ENCODE results near the gene LCP2. TPM values are rescaled to one million over a fixed set of nuclear protein-coding genes. Genes with fewer than 3 reads are reported as not detected.

LCP2 gene
- total RNA-seq, 1 experiment from 2014 or later, result not detected

- H3K4me3 ChIP-seq (ENCODE audit: low read depth, low read length), result no peak overlapping the region
- no TSS peak for BruUV-seq (replicated peaks)
- Mint-ChIP-seq H3K27me3 (ENCODE audit: insufficient read depth, unreplicated experiment) (peaks cover 40% of the 10 kb centered on the region), H3K4me3 (ENCODE audit: unreplicated experiment) (no peak overlapping the region), H3K4me1 (ENCODE audit: low read depth, unreplicated experiment) (no peaks in the 10 kb centered on the region), H3K9me3 (ENCODE audit: unreplicated experiment) (no peaks in the 10 kb centered on the region), H3K36me3 (ENCODE audit: insufficient read depth, unreplicated experiment) (no peaks in the 10 kb centered on the region), H3K27ac (ENCODE audit: unreplicated experiment) (no peak overlapping the region)
- intact Hi-C loops (cut with micrococcal nuclease; ENCODE audit: unreplicated experiment), result no loop called here
- TF ChIP-seq, protein P1, sequence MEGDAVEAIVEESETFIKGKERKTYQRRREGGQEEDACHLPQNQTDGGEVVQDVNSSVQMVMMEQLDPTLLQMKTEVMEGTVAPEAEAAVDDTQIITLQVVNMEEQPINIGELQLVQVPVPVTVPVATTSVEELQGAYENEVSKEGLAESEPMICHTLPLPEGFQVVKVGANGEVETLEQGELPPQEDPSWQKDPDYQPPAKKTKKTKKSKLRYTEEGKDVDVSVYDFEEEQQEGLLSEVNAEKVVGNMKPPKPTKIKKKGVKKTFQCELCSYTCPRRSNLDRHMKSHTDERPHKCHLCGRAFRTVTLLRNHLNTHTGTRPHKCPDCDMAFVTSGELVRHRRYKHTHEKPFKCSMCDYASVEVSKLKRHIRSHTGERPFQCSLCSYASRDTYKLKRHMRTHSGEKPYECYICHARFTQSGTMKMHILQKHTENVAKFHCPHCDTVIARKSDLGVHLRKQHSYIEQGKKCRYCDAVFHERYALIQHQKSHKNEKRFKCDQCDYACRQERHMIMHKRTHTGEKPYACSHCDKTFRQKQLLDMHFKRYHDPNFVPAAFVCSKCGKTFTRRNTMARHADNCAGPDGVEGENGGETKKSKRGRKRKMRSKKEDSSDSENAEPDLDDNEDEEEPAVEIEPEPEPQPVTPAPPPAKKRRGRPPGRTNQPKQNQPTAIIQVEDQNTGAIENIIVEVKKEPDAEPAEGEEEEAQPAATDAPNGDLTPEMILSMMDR (IDR thresholded peaks at IDR 0.05; ENCODE audit: insufficient read depth in 1 of 2, low read depth in 1 of 2, low read length in 1 of 2, severe bottlenecking in 1 of 2, unreplicated experiment in 1 of 2), result no peak
- CTCF ChIA-PET, result no interaction called here
- H3K9me3 ChIP-seq, result no peaks in the 10 kb centered on the region
- H3K4me1 ChIP-seq, result no peaks in the 10 kb centered on the region
- peaks cover 3% of the 10 kb centered on the region for H3K27me3 ChIP-seq (replicated peaks; ENCODE audit: control insufficient read depth, insufficient read depth, low read length)
- no peak for DNase-seq
- H3K36me3 ChIP-seq (ENCODE audit: control insufficient read depth, insufficient read depth, low read length), result no peaks in the 10 kb centered on the region
- POLR2A ChIA-PET, result no interaction called here
Measured at GRCh38 chr5:170263906-170264305, 33.7 kb downstream of the LCP2 start.

- peaks cover 39% of the 10 kb centered on the region for H3K27me3 Mint-ChIP-seq (ENCODE audit: insufficient read depth, unreplicated experiment)
- Histone ChIP-seq H3K4me3 (ENCODE audit: low read depth, low read length) (no peak overlapping the region), H3K36me3 (ENCODE audit: control insufficient read depth, insufficient read depth, low read length) (no peaks in the 10 kb centered on the region), H3K27me3 (replicated peaks; ENCODE audit: control insufficient read depth, insufficient read depth, low read length) (peaks cover 3% of the 10 kb centered on the region), H3K4me1 (no peaks in the 10 kb centered on the region), H3K9me3 (no peaks in the 10 kb centered on the region)
- H3K9me3 Mint-ChIP-seq (ENCODE audit: unreplicated experiment), result no peaks in the 10 kb centered on the region
- H3K4me3 Mint-ChIP-seq (ENCODE audit: unreplicated experiment), result no peak overlapping the region
- no peaks in the 10 kb centered on the region for H3K4me1 Mint-ChIP-seq (ENCODE audit: low read depth, unreplicated experiment)
- no TSS peak for BruUV-seq (replicated peaks)
- intact Hi-C loops (cut with micrococcal nuclease; ENCODE audit: unreplicated experiment), result no loop called here
- ChIA-PET CTCF (no interaction called here), POLR2A (no interaction called here)
- TF ChIP-seq, protein P1 (IDR thresholded peaks at IDR 0.05; ENCODE audit: insufficient read depth in 1 of 2, low read depth in 1 of 2, low read length in 1 of 2, severe bottlenecking in 1 of 2, unreplicated experiment in 1 of 2), result no peak
- H3K36me3 Mint-ChIP-seq (ENCODE audit: insufficient read depth, unreplicated experiment), result no peaks in the 10 kb centered on the region
- DNase-seq, result no peak
- H3K27ac Mint-ChIP-seq (ENCODE audit: unreplicated experiment), result no peak overlapping the region
Measured at GRCh38 chr5:170262061-170263045, 35.2 kb downstream of the LCP2 start.

GRCh38 chr5:170261528-170262043 lies 36.0 kb downstream of the LCP2 start:
- Histone ChIP-seq H3K4me1 (no peaks in the 10 kb centered on the region), H3K36me3 (ENCODE audit: control insufficient read depth, insufficient read depth, low read length) (no peaks in the 10 kb centered on the region), H3K4me3 (ENCODE audit: low read depth, low read length) (no peak overlapping the region), H3K9me3 (no peaks in the 10 kb centered on the region), H3K27me3 (replicated peaks; ENCODE audit: control insufficient read depth, insufficient read depth, low read length) (peaks cover 3% of the 10 kb centered on the region)
- TF ChIP-seq, protein P1 (IDR thresholded peaks at IDR 0.05; ENCODE audit: insufficient read depth in 1 of 2, low read depth in 1 of 2, low read length in 1 of 2, severe bottlenecking in 1 of 2, unreplicated experiment in 1 of 2), result no peak
- H3K27ac Mint-ChIP-seq (ENCODE audit: unreplicated experiment), result no peak overlapping the region
- H3K9me3 Mint-ChIP-seq (ENCODE audit: unreplicated experiment), result no peaks in the 10 kb centered on the region
- no peak overlapping the region for H3K4me3 Mint-ChIP-seq (ENCODE audit: unreplicated experiment)
- ChIA-PET CTCF (interaction anchor here (0.6 kb wide), 1 partner anchor 92 kb away, joined by 4 read pairs; no protein-coding TSS in a partner anchor), POLR2A (no interaction called here)
- H3K36me3 Mint-ChIP-seq (ENCODE audit: insufficient read depth, unreplicated experiment), result no peaks in the 10 kb centered on the region
- DNase-seq, result no peak
- intact Hi-C loops (cut with micrococcal nuclease; ENCODE audit: unreplicated experiment), result no loop called here
- BruUV-seq (replicated peaks), result no TSS peak
- peaks cover 39% of the 10 kb centered on the region for H3K27me3 Mint-ChIP-seq (ENCODE audit: insufficient read depth, unreplicated experiment)
- H3K4me1 Mint-ChIP-seq (ENCODE audit: low read depth, unreplicated experiment), result no peaks in the 10 kb centered on the region
